GM18520 (cell line): ENCODE data around the gene PTPMT1.
"Not testable (repeated sequence)": the region's sequence is repeated elsewhere in the genome, so short reads cannot be mapped to it uniquely, and the experiment has no call there.

Experiments used
- ATAC-seq: cut with Tn5 transposase; IDR thresholded peaks from one replicate; pipeline ENCODE4 v1.9.1; 2021; ENCODE audit not compliant: unreplicated experiment

Gene PTPMT1

GRCh38 chr11:47545298-47545697 is 20.1 kb upstream of the PTPMT1 start:
- no peak for ATAC-seq

GRCh38 chr11:47546274-47546673 is 19.1 kb upstream of the PTPMT1 start:
- ATAC-seq: not testable (repeated sequence)

- ATAC-seq: no peak
Measured at GRCh38 chr11:47550288-47551047, 14.9 kb upstream of the PTPMT1 start.

- no peak for ATAC-seq
Measured at GRCh38 chr11:47551086-47551485, 14.3 kb upstream of the PTPMT1 start.

GRCh38 chr11:47552056-47552565 is 13.3 kb upstream of the PTPMT1 start:
- ATAC-seq: no peak

GRCh38 chr11:47552566-47553405 is 12.6 kb upstream of the PTPMT1 start, which contains the start of gene CELF1:
TSS of gene CELF1 (minus strand) at chr11:47553132. CDS start at chr11:47499523, 53,609 bp downstream.
- ATAC-seq: peak; percentile 91

GRCh38 chr11:47553406-47553743 is 12.0 kb upstream of the PTPMT1 start:
- ATAC-seq: no peak

- not testable (repeated sequence) for ATAC-seq
Measured at GRCh38 chr11:47557004-47557403, 8.4 kb upstream of the PTPMT1 start.

- no peak for ATAC-seq
Measured at GRCh38 chr11:47558695-47559094, 6.7 kb upstream of the PTPMT1 start.

GRCh38 chr11:47560426-47560825 is 5.0 kb upstream of the PTPMT1 start:
- no peak for ATAC-seq

GRCh38 chr11:47562393-47562792 is 3.0 kb upstream of the PTPMT1 start:
- not testable (repeated sequence) for ATAC-seq

- not testable (repeated sequence) for ATAC-seq
Measured at GRCh38 chr11:47564366-47564765, 1.0 kb upstream of the PTPMT1 start.

GRCh38 chr11:47564933-47565339 is 463 bp upstream of the PTPMT1 start:
- ATAC-seq: peak; percentile 2

- no peak for ATAC-seq
Measured at GRCh38 chr11:47566149-47566698, 825 bp downstream of the PTPMT1 start.

- ATAC-seq: no peak
Measured at GRCh38 chr11:47569646-47570045, 4.2 kb downstream of the PTPMT1 start.

- no peak for ATAC-seq
Measured at GRCh38 chr11:47570651-47571356, 5.4 kb downstream of the PTPMT1 start.

- ATAC-seq: no peak
Measured at GRCh38 chr11:47571357-47571729, 5.9 kb downstream of the PTPMT1 start.

- no peak for ATAC-seq
Measured at GRCh38 chr11:47571895-47572294, 6.5 kb downstream of the PTPMT1 start.

GRCh38 chr11:47572715-47573255 is 7.4 kb downstream of the PTPMT1 start:
- no peak for ATAC-seq

- ATAC-seq: no peak
Measured at GRCh38 chr11:47573321-47573720, 7.9 kb downstream of the PTPMT1 start.
